ENCODE measurements around the gene CDYL2. TPM values are rescaled to one million over a fixed set of nuclear protein-coding genes. Genes with fewer than 3 reads are reported as not detected.

CDYL2 gene
- total RNA-seq, 2 donors from 2014 or later = 4.6 to 20.4 TPM

- Histone ChIP-seq H3K27ac (no peak overlapping the region), H3K27me3 (replicated peaks; ENCODE audit: insufficient read depth) (no peaks in the 10 kb centered on the region), H3K36me3 (no peaks in the 10 kb centered on the region), H3K4me1 (ENCODE audit: control insufficient read depth in 1 of 2, low read depth in 2 of 2) (no peaks in the 10 kb centered on the region), H3K9me3 (no peaks in the 10 kb centered on the region), H3K4me3 (no peak overlapping the region)
- ATAC-seq (ENCODE audit: insufficient number of reproducible peaks, low FRiP score, low read depth) (no peak), DNase-seq (ENCODE audit: low spot score) (no peak)
- TF ChIP-seq CTCF (IDR thresholded peaks at IDR 0.05) = no peak
Observed at GRCh38 chr16:80631581-80631980, 172.8 kb downstream of the CDYL2 start.

GRCh38 chr16:80628254-80628653 lies 176.1 kb downstream of the CDYL2 start:
- ATAC-seq (ENCODE audit: insufficient number of reproducible peaks, low FRiP score, low read depth) (no peak), DNase-seq (ENCODE audit: low spot score) (no peak)
- peaks cover 6% of the 10 kb centered on the region for H3K9me3 ChIP-seq
- no peaks in the 10 kb centered on the region for H3K36me3 ChIP-seq
- TF ChIP-seq CTCF (IDR thresholded peaks at IDR 0.05) = no peak
- H3K4me3 ChIP-seq = no peak overlapping the region
- no peaks in the 10 kb centered on the region for H3K27me3 ChIP-seq (replicated peaks; ENCODE audit: insufficient read depth)
- H3K4me1 ChIP-seq (ENCODE audit: control insufficient read depth in 1 of 2, low read depth in 2 of 2) = no peaks in the 10 kb centered on the region
- H3K27ac ChIP-seq = no peak overlapping the region

GRCh38 chr16:80627108-80627507 lies 177.3 kb downstream of the CDYL2 start:
- Histone ChIP-seq H3K9me3 (peaks cover 6% of the 10 kb centered on the region), H3K27ac (no peak overlapping the region), H3K4me3 (no peak overlapping the region), H3K36me3 (no peaks in the 10 kb centered on the region), H3K27me3 (replicated peaks; ENCODE audit: insufficient read depth) (no peaks in the 10 kb centered on the region), H3K4me1 (ENCODE audit: control insufficient read depth in 1 of 2, low read depth in 2 of 2) (no peaks in the 10 kb centered on the region)
- DNase-seq (ENCODE audit: low spot score) (no peak), ATAC-seq (ENCODE audit: insufficient number of reproducible peaks, low FRiP score, low read depth) (no peak)
- TF ChIP-seq CTCF (IDR thresholded peaks at IDR 0.05) = no peak

GRCh38 chr16:80623376-80623775 lies 181.0 kb downstream of the CDYL2 start:
- Histone ChIP-seq H3K27me3 (replicated peaks; ENCODE audit: insufficient read depth) (no peaks in the 10 kb centered on the region), H3K4me1 (ENCODE audit: control insufficient read depth in 1 of 2, low read depth in 2 of 2) (no peaks in the 10 kb centered on the region), H3K36me3 (no peaks in the 10 kb centered on the region), H3K4me3 (no peak overlapping the region), H3K9me3 (peaks cover 6% of the 10 kb centered on the region), H3K27ac (no peak overlapping the region)
- ATAC-seq (ENCODE audit: insufficient number of reproducible peaks, low FRiP score, low read depth) = no peak
- DNase-seq (ENCODE audit: low spot score) = no peak
- no peak for TF ChIP-seq CTCF (IDR thresholded peaks at IDR 0.05)

GRCh38 chr16:80622007-80622406 lies 182.4 kb downstream of the CDYL2 start:
- Histone ChIP-seq H3K27me3 (replicated peaks; ENCODE audit: insufficient read depth) (no peaks in the 10 kb centered on the region), H3K4me1 (ENCODE audit: control insufficient read depth in 1 of 2, low read depth in 2 of 2) (no peaks in the 10 kb centered on the region), H3K4me3 (no peak overlapping the region), H3K9me3 (peaks cover 6% of the 10 kb centered on the region), H3K27ac (no peak overlapping the region), H3K36me3 (no peaks in the 10 kb centered on the region)
- ATAC-seq (ENCODE audit: insufficient number of reproducible peaks, low FRiP score, low read depth) (no peak), DNase-seq (ENCODE audit: low spot score) (no peak)
- no peak for TF ChIP-seq CTCF (IDR thresholded peaks at IDR 0.05)

All from thoracic aorta (tissue), 2 donors.